Activated T-helper 1 cell treated with Interleukin-2 at 50 U/mL for 16 hours (primary cell): ENCODE measurements around the gene STEEP1.

Source experiments
- DNase-seq: peaks from one replicate; pipeline ENCODE4 v3.0.0-alpha.2; 2020; ENCODE audit warnings: low read depth

STEEP1 gene

DNA sequence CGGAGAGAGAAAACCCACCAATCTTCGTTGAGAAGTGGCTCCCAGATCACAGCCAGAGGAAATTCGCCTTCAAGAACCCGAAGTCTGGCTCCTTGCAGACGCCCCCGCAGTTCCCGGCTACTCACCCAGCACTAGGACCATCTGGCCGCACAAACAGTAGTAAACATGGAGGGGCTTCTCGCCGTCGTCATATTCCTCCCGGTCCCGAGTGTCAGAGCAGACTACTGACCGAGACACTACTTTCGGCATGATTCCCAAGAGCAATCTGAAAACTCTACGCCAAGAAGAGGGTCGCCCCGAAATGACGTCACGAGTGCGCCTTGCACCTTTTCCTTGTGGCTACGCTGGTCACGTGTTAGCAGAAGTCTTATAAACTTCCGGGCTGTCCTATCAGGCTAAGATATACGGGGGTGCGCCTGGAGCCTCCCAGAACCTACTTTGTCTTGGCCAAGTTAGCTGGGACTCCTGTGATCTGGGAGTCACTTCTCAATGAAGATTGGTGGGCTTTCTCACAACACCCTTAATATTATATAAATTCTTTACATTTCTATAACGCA, at the start of gene STEEP1:
STEEP1 (minus strand) TSS at position 303 of the 557 bp plus-strand sequence; CDS start at position 249, 54 bp downstream.
- peak; percentile 71 for DNase-seq

GRCh38 chrX:119614776-119615175, 49.6 kb upstream of the STEEP1 start:
- no peak for DNase-seq

- DNase-seq, result no peak
Observed at GRCh38 chrX:119607018-119607389, 41.8 kb upstream of the STEEP1 start.

- peak; percentile 74 for DNase-seq
Observed at GRCh38 chrX:119606280-119607017, 41.2 kb upstream of the STEEP1 start, which contains the start of gene NKRF. Gene NKRF, minus strand, starts transcription at chrX:119606424.

GRCh38 chrX:119605464-119606279, 40.5 kb upstream of the STEEP1 start:
- peak; percentile 27 for DNase-seq

GRCh38 chrX:119604766-119605463, 39.7 kb upstream of the STEEP1 start:
- no peak for DNase-seq

GRCh38 chrX:119602701-119603255, 37.6 kb upstream of the STEEP1 start:
- no peak for DNase-seq

- DNase-seq, result no peak
Observed at GRCh38 chrX:119589810-119590209, 24.6 kb upstream of the STEEP1 start.

DNA sequence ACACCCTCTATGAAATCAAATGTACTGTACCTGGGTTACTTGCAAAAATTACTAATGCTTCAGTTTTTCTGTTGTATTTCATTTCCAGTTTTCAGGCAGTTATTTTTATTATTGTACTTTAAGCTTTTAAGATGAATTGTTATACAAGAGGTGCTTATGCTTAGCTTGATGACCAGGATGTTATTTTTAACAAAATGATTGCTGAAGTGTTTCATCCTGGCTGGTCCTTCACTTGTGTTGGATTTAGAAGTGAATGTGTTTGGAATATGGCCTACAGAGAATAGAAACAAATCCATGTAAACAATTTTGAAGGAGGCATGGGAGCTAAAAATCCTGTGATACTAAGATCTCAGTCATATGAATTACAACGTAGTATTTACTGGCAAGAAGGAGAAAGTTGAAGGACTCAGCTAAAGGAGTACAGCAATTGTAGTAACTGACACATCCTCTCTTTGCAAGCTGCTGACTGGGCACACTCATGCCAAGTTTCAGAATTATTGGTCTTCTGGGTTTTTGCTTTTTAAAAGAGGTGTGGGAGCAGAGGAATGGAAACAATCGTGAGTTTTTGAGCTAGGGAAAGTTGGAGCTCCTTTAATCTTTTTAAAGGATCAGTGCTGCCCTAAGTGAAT, 18.3 kb upstream of the STEEP1 start:
- no peak for DNase-seq

DNA sequence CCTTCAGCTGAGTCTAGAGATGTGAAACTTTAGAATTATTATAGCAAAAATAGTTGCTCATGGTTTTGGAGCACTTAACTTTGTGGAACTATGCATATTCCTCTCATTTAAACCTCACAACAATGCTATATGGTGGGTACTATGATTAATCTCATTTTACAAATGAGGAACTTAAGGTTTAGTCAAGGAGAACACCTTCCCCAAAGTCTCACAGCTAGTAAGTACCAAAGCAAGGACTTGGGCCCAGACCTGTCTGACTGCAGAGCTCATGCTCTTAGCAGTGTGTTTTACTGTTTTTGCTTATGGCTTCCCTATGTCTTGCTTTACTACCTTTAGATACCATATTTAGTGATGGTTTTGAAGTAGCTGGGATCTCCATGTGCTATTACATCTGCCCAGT, 14.2 kb upstream of the STEEP1 start:
- no peak for DNase-seq

DNA sequence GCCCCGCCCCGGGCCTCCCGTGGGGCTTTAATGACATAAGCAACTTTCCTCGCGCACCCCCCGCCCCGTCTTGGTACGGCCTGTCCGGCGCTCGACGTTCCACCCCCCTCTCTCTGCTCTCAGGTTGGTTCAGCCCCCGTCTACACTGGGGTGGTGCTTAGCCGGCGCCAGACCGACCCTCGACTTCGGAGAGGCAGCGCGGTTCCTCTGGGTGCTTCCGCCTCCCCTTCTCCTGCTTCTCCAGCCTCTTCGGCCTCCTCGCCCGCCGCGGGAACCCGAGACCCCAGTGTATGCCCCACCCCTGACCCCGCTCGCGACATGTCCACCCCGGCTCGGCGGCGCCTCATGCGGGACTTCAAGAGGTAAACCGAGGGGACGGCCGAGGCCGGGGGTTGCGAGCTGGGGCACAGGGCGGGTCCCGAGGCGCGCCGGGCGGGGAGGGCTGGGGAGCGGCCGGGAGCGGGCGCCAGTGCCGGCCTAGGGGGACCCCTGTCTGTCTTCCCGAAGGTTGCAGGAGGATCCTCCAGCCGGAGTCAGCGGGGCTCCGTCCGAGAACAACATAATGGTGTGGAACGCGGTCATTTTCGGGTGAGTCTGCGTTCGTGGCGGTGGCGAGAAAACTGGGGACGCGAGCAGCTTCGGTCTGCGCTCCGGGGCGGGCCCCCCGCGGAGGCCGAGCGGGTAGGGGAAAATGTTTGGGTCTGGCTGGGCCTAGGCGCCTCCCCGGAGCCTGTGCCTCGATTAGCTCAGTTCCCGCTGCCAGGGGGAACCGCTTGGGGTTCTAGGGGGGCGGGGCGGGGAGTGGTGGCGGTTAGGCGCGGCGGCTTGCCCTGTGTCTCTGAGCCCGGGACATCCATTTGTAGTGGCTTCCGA, 9.4 kb upstream of the STEEP1 start, which contains the start of gene UBE2A:
UBE2A (plus strand) TSS at position 170 of the 873 bp plus-strand sequence; CDS start at position 319, 149 bp downstream.
- peak; percentile 77 for DNase-seq

- DNase-seq, result no peak
Observed at GRCh38 chrX:119573840-119574393, 8.7 kb upstream of the STEEP1 start.

DNA sequence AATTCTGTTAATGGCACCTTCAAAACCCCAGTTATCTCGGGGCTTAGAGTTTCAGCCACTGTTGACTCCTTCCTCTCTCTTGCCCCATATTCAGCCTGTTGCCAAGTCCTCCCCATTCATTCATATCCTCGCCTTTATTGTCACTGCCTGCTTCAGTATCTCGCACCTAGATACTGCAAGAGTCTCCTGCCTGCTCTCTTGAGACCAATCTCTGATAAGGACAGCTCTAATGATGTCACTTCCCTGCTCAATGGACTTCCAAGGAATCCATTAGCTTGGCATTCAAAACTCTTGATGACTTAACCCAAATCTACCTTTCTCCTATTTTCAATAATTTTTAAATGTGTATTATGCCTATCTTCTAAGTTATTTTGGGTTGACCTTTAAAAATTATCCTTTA, 8.0 kb upstream of the STEEP1 start:
- no peak for DNase-seq

- DNase-seq, result no peak
Observed at GRCh38 chrX:119570351-119570835, 5.2 kb upstream of the STEEP1 start.

DNA sequence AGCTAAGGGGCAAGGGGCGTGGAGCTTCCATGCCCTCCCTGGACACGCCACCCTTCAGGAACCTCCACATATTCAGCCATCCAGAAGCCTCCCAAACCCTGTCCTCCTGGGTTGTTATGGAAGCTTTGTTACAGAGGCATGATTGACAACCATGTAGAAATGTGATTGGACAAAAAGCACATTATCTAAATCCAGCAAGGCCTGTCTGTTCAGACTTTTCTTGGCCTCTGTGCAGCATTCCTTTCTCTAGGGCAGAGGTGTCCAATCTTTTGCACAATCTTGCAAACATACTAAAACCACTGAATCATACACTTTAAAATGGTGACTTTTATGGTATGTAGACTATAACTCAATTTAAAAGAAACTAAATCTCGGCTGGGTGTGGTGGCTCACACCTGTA, 12.7 kb downstream of the STEEP1 start:
- no peak for DNase-seq

DNA sequence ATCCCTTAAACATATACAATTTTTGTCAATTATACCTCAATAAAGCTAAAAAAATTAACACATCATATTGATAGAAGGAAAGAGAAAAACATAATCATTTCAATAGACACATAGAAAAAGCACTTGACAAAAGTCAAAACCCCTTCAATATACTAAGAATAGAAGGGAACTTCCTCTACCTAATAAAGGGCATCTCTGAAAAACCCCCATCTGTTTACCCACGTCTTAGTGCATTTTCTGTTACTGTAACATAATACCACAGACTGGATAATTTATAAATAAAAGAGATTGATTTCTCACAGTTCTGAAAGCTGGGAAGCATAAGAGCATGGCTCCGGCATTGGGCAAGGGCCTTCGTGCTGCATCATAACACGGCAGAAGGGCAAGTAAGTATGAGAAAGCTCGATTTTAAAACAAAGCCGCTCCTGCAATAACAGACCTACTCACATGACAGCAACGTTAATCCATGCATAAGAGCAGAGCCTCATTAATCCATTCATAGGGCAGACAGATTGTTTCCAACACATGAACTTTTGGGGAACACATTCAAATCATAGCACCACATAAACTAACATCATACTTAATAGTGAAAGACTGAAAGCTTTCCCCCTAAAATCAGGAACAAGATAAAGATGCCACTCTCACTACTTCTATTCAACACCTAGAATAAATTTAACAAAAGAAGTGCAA, 15.7 kb downstream of the STEEP1 start:
- no peak for DNase-seq

- no peak for DNase-seq
Observed at GRCh38 chrX:119541188-119541587, 24.0 kb downstream of the STEEP1 start.

DNA sequence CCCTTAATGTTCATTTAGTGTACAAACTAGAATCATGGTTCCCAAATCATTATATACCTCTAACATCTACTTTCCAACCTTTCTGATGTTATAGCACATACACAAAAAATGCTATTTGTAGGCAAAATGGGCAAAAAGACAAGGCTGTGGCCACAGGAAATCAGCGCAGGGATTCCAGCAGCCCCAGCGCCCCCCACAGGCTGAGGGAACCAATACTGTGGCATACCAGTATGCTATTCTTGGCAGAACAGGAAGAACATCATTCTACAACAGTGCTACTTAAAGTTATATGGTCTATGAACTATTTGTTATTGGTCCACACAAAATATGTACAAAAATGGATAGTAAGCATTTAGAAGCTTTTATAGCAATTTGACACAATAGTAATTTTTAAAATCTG, 25.3 kb downstream of the STEEP1 start:
- no peak for DNase-seq

GRCh38 chrX:119537487-119537886, 27.7 kb downstream of the STEEP1 start:
- DNase-seq, result no peak
